Fibroblast of skin of right biceps (primary cell): ENCODE results near the gene SLC16A3.
A peak's percentile ranks its signal among the peaks of the same experiment; 100 is the strongest.
"Not testable (repeated sequence)": the region's sequence is repeated elsewhere in the genome, so short reads cannot be mapped to it uniquely, and the experiment has no call there.

Source experiments
- DNase-seq: peaks from one replicate; pipeline ENCODE4 v3.0.0-alpha.2; 2013

The SLC16A3 gene

DNA sequence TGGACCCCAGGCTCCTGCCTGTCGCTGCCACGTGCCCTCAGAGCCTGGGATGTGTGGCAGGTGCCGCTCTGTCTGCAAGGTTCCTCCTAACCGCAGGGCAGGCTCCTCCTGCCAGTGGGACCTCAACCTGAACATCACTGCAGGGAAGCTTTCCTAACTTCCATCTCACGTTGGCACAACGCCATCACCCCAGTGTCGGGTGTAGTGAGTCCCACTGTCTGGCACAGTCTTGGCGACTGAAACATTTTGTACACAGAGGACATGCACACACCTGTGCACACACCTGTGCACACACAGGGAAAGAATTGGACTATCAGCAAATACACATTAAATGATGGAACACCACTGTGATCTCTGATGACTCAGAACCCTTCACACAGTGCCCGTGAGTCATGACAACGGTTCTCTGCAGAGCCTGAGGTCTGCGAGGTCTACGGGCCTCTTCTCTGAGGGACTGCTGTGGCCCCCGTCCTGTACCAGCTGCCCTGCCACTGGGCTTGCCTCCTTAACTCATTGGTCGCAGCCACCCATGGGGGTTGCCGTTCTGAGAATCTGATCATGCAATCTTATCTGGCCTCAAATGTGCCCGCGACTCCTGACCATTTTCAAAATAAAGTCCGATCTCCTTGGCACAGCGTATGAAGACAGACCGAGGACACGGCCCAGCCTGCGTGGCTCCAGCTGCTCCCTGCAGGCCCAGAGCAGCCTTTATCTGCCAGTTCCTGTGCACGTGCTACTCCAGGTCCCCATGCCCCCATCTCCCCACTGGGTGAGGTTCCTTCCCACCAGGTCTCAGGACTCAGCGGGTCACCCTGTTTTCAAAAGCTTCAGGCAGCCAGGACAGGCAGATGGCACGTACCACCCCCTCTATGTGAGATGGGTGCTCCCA is 23.8 kb upstream of the SLC16A3 start:
- peak; percentile 76 for DNase-seq

DNA sequence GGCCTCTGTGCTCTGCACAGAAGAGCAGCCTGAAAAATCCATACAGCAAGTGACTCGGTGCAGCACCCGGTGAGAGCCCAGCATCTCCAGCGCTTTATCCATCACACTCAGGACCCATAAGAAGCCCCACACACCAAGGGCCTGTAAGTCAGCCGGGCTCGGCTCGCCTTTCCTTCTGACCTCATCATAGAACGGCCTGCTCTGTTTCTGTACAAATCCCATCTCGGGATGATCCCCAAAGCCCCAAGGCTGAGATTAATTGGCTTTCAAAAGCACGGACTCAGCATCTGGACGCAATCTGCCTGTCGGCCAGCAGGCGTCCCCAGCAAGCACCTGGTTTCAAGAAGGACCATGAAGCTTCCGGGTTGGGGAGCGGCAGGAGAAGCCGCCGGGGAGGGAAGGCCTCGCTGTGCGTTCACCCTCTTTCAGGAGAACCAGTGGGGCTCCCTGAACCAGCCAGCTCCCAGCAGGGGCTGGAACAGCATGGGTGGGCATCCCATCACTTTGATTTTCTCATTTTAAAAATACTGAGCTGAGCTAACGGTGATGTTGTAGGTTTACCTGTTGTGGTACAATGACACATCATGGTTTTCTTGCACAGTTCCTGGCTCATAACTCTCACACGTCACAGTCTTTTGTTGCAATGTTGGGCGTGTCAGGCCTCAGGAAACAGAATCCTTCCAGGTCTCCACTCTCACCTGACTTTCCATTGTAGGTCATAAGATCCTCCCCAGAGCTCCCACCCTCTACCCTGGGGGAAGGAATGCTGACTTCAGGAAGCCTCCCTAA is 22.9 kb upstream of the SLC16A3 start:
- DNase-seq = peak; percentile 82

GRCh38 chr17:82210655-82211054 is 18.2 kb upstream of the SLC16A3 start:
- DNase-seq = not testable (repeated sequence)

DNA sequence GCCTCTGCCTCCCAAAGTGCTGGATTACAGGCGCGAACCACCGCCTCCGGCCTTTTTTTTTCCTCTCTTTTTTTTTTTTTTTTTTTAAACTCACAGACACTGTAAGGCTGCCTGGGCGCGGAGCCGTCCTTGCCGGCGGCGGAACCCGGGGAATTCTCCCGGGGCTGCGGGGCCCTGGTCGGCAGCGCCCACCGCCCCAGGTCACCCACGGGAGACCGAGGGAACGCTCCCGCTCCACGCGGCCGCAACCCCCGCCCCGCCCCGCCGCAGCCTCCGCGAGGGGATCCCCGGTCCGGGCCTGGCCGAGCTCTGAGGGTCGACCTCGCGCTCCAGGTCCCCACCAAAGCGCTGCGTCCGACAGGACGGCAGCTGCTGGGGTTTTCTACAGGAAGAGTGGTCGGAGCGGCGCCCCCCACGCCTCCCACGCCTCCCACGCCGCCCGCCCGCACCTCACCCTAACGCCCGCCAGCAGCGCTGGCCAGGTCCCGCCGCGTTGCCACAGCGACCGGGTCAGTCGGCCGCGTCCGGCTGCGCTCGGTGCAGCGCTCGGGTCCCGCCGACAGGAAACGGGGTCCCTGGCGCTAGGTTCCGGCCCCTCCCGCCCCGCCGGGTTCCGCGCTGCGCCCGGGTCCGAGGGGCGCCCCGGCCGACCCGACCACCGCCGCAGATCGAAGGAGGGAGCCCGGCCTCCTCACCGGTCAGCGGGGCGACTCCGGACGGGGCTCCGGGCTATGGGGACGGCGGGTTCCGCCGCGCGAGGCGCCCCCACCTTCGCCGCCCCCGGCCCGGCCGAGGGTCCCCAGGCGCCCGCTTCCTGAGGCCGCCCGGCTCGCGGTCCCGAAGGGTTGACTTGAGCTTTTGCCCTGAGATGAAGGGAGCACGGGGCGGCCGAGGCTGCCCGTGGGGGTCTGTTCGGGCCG is 16.3 kb upstream of the SLC16A3 start, which contains the start of gene CCDC57:
CCDC57 (minus strand) TSS at position 512 of the 920 bp plus-strand sequence. CDS start 10,898 bp downstream, outside the sequence.
- DNase-seq = peak; percentile 74

- DNase-seq = peak; percentile 77
These were observed 15.4 kb upstream of the SLC16A3 start for GRCh38 chr17:82213251-82214011.

DNA sequence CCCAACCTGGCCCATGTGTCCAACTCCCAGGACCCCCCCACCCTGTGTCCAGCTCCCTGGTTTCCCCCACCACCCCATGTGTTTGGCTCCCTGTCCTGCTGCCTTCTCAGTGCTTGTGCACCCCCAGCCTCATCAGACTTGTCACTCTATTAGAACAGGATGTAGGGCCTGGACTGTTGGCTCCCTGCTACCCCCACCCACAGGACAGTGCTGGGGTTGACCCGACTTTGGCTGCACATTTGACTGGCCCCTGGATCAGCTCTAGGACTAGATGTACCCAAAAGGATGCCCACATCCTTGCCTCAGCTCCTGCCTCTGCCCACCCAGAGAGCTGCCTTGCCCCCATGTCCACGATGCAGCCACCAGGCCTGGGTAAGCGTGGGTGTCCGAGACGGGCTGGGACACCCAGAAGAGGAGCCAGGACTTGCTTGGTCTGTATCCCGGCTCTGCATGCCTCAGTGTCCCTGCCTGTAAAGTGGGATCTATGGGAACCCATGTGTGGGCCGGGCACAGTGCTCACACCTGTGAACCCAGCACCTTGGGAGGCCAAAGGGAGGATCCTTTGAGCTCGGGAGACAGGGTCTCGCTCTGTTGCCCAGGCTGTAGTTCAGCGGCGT is 14.7 kb upstream of the SLC16A3 start:
- no peak for DNase-seq

DNA sequence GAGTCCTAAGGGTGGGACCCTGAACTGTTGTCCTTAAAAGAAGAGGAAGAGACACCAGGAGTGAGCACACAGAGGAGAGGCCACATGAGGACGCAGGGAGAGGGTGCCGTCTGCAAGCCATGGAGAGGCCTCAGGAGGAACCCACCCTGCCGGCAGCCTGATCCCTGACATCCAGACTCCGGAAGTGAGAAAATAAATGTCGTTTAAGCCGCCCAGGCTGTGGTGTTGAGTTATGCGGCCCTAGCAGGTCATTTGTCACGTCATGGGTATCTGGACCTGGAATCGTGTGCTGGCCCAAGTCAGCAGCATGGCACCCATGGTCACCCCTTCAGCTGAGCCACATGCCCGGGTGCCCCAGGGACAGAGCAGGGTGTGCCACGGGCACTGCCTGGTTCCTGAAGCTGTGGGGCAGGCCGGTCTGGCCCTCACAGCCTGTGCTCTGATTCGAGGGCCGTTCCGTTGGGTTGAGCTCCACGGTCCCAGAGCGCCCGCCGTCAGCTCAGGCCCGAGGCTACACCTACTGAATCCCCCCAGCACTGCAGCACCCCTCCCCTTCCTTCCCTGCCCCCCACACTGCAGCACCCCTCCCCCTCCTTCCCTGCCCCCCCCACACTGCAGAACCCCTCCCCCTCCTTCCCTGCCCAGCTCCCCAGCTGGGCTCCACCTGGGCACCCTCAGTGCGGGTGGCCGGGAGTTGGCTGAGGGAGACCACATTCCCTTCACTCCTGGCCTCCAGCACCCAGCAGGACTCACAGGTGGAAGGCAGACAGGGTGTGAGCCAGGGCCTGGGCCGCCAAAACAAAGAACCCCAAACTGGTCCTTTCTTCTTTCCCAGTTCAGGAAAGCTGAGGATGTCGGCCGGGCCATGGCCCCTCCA is 13.5 kb upstream of the SLC16A3 start:
- DNase-seq = peak; percentile 45

DNA sequence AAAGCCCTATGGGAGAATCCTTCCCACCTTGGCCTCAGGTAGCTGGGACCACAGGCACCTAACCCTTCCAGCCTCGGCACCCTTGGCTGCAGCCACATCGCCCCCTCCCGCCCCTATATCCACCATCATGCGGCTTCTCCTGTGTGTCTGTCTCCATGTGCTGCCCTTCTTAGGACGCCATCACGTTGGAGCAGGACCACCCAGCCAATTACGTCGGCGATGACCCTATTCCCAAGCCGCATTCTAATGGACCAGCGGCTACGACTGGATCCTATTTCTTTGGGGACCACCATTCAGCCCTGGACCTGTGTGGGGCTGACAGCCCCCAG is 12.9 kb upstream of the SLC16A3 start:
- no peak for DNase-seq

- DNase-seq = peak; percentile 71
These were observed 12.3 kb upstream of the SLC16A3 start for GRCh38 chr17:82216301-82217119.

DNA sequence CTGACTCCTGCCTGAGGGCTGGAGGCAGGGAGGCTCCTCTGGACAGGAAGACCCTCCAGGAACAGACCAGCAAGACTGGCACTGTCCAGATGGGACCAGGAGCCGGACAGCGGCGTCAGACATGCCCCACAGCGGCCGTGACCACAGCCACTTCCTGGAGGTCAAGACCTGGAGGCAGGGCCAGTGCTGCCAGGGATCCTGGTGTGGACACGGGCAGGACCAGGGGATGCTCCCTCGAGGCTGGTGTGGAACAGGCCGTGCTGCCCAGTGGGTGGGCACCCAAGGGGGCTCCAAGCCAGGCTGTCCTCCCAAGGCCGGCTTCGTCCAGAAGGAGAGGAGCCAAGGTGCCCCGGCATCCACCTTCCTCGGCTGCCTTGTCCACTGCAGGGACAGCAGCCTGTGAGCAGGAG is 11.7 kb upstream of the SLC16A3 start:
- no peak for DNase-seq

DNA sequence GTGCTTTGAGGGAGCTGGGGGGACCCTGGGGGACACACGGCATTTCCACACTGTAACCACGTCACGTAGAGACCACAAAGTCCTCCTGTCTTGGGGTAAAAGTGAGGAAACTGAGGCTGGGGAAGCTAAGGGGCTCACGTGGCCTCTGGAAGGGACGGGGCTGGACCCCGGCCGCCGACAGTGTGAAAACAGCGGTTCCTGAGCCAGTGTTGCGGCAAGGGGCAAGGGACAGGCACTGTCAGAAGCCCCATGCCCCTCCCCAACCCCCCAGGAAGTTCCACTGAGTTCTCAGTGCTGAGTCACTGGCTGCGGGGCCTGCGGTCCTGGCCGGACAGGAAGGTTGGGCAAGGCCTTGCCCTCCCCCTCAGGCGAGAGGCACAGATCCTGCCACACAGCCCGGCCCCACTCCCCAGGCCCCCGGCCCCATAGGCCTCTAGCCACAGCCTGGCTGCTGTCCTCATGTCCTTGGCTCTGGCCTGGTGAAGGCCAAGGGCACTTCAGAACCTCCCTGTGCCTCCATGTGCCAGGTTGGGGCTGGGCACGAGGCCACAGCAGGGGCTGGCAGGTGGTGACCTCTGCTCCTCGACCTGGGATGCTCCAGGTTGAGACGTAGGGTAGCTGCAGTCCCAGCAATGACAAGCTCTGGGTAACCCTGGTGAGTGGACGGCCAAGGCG is 11.2 kb upstream of the SLC16A3 start:
- peak; percentile 91 for DNase-seq

DNA sequence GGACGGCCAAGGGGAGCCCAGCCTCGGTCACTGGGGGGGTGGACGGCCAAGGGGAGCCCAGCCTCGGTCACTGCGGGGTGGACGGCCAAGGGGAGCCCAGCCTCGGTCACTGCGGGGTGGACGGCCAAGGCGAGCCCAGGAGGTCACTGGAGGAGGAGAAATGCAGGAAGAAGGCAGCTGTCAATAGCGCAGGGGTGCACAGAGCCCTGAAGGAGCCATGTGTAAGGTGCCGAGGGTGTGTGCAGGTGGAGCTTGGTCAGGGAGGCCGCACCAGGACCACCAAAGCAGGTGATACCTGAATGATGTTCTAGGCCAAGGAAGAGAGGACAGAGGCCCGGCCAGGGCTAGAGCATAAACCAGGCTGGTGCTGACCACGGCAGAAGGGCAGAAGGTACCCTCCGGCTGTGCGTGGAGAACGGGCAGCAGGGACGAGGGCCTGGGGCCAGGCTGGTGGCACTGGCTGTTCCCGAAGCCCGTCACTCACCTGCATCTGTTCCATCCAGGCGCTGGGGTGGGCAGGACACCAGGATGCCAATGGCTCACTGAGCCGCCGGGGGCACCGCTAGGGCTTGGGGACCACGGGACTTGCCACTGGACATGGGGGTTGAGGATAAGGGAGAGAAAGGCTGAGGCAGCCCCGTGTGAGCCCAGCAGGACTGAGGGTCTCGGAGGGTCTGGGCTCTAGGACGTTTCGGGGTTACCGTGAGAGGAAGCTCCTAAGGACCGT is 10.3 kb upstream of the SLC16A3 start:
- DNase-seq = no peak

GRCh38 chr17:82219083-82219482 is 9.8 kb upstream of the SLC16A3 start:
- no peak for DNase-seq

- DNase-seq = no peak
These were observed 8.8 kb upstream of the SLC16A3 start for GRCh38 chr17:82219753-82220709.

- no peak for DNase-seq
These were observed 7.4 kb upstream of the SLC16A3 start for GRCh38 chr17:82221341-82221902.

DNA sequence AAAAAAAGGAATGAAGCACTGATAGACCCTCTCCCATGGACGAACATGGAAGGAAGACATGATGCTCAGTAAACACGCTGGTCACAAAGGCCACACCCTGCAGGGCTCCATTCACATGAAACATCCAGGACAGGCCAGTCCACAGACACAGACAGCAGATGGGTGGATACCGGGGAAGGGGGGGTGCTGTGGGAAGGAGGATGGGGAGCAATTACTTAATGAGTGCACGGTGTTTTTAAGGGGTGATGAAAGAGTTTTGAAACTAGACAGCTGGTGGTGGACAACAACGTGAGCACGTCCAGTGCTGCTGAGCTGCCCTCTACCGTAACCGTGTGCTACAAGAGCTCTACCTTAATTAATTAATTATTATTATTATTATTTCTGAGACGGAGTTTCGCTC is 6.0 kb upstream of the SLC16A3 start:
- DNase-seq = no peak

GRCh38 chr17:82223517-82223916 is 5.3 kb upstream of the SLC16A3 start:
- DNase-seq = no peak
